ENCODE results near the gene GPR17.

- TF ChIP-seq EZH2 (IDR thresholded peaks at IDR 0.05; ENCODE audit: insufficient read depth, low read length) (no peak), CTCF (IDR thresholded peaks at IDR 0.05; ENCODE audit: insufficient read depth, low read depth, low read length) (no peak)
Measured at GRCh38 chr2:127658146-127658545, 12.2 kb downstream of the GPR17 start.

All from astrocyte (in vitro differentiated cells and primary cell).